GM23338 (cell line): ENCODE results near the gene FGD4. TPM values are rescaled to one million over a fixed set of nuclear protein-coding genes. Genes with fewer than 3 reads are reported as not detected.

Experiments used
- ATAC-seq: fragments of 200-7000 bp; cut with Tn5 transposase; 3 replicates; pipeline ENCODE4 v1.9.1; 2020
- DNase-seq: peaks from one replicate; pipeline ENCODE4 v3.0.0-alpha.2; 2015; ENCODE audit warnings: low spot score
- H2AFZ ChIP-seq: fragments of 200-600 bp; sonication (generic); 2 replicates; pipeline ENCODE4 v1.8.0; 2016; ENCODE audit warnings: antibody characterized with exemption, mild to moderate bottlenecking, moderate library complexity
- H3F3A ChIP-seq: fragments of 200-600 bp; sonication (generic); replicated peaks from 2 replicates; pipeline ENCODE4 v1.8.0; 2017; ENCODE audit warnings: antibody characterized with exemption, mixed run types, low read depth
- H3K27ac ChIP-seq: fragments of 200-600 bp; sonication (generic); 2 replicates; pipeline ENCODE4 v1.6.1; 2016; ENCODE audit warnings: low read depth
- H3K27me3 ChIP-seq: fragments of 200-600 bp; sonication (generic); 2 replicates; pipeline ENCODE4 v1.8.0; 2016; ENCODE audit warnings: mild to moderate bottlenecking, mixed run types, moderate library complexity; ENCODE audit not compliant: insufficient read depth
- H3K36me3 ChIP-seq: fragments of 200-600 bp; sonication (generic); 2 replicates; pipeline ENCODE4 v1.8.0; 2016; ENCODE audit warnings: mild to moderate bottlenecking; ENCODE audit not compliant: insufficient read depth
- H3K4me1 ChIP-seq: fragments of 200-600 bp; sonication (generic); 2 replicates; pipeline ENCODE4 v1.8.0; 2016; ENCODE audit warnings: mild to moderate bottlenecking, moderate library complexity; ENCODE audit not compliant: insufficient read depth
- H3K4me2 ChIP-seq: fragments of 200-600 bp; sonication (generic); 2 replicates; pipeline ENCODE4 v1.7.1; 2017; ENCODE audit warnings: mixed run types
- H3K4me3 ChIP-seq: fragments of 200-600 bp; sonication (generic); 2 replicates; pipeline ENCODE4 v1.6.1; 2016; ENCODE audit warnings: mixed run types
- H3K79me2 ChIP-seq: fragments of 200-600 bp; sonication (generic); replicated peaks from 2 replicates; pipeline ENCODE4 v1.8.0; 2017; ENCODE audit warnings: mild to moderate bottlenecking; ENCODE audit not compliant: insufficient read depth
- H3K9me2 ChIP-seq: fragments of 200-600 bp; sonication (generic); 2 replicates; pipeline ENCODE4 v1.8.0; 2017; ENCODE audit not compliant: insufficient read depth
- H4K20me1 ChIP-seq: fragments of 200-600 bp; sonication (generic); replicated peaks from 2 replicates; pipeline ENCODE4 v1.8.0; 2017; ENCODE audit warnings: mild to moderate bottlenecking; ENCODE audit not compliant: insufficient read depth
- H3K27ac Mint-ChIP-seq: 2 replicates; pipeline ENCODE4 v1.8.0; 2020; ENCODE audit warnings: inconsistent platforms, mild to moderate bottlenecking, moderate library complexity, mixed read lengths
- H3K27me3 Mint-ChIP-seq: 3 replicates; pipeline ENCODE4 v1.8.0; 2022; ENCODE audit warnings: low read depth, mild to moderate bottlenecking, moderate library complexity, mixed read lengths, inconsistent platforms; ENCODE audit not compliant: insufficient read depth, poor library complexity
- H3K36me3 Mint-ChIP-seq: 3 replicates; pipeline ENCODE4 v1.8.0; 2021; ENCODE audit warnings: low read depth, mild to moderate bottlenecking, inconsistent platforms, moderate library complexity, mixed read lengths
- H3K4me1 Mint-ChIP-seq: 3 replicates; pipeline ENCODE4 v1.8.0; 2020; ENCODE audit warnings: mild to moderate bottlenecking, inconsistent platforms, mixed read lengths
- H3K4me3 Mint-ChIP-seq: 3 replicates; pipeline ENCODE4 v1.8.0; 2021; ENCODE audit warnings: moderate library complexity, mild to moderate bottlenecking, inconsistent platforms, mixed read lengths
- H3K9me3 Mint-ChIP-seq: 3 replicates; pipeline ENCODE4 v1.8.0; 2020; ENCODE audit warnings: moderate library complexity, mild to moderate bottlenecking, inconsistent platforms, mixed read lengths
- CREB1 ChIP-seq: fragments of 250-450 bp; sonication (Bioruptor Pico); IDR thresholded peaks from 2 replicates; pipeline ENCODE4 v1.5.0; 2020; ENCODE audit warnings: low read depth, mild to moderate bottlenecking, moderate library complexity
- CTCF ChIP-seq, 2 experiments: fragments of 200-600 bp in 1 of 2; sonication (generic) in 1 of 2; conservative IDR thresholded peaks; 2 replicates each; pipeline versions ENCODE4 v1.5.1 to v1.6.1; 2016 to 2017; ENCODE audit warnings: antibody characterized with exemption in 2 of 2, low read depth in 2 of 2, mild to moderate bottlenecking in 2 of 2, moderate library complexity in 1 of 2
- ETS1 ChIP-seq: IDR thresholded peaks from 2 replicates; pipeline ENCODE4 v1.6.1; 2016; ENCODE audit warnings: antibody characterized with exemption
- EZH2 ChIP-seq: fragments of 200-600 bp; sonication (generic); IDR thresholded peaks from one replicate; pipeline ENCODE4 v1.8.0; 2017; ENCODE audit warnings: antibody characterized with exemption, mild to moderate bottlenecking, low read depth; ENCODE audit not compliant: unreplicated experiment
- EZH2phosphoT487 ChIP-seq: fragments of 200-600 bp; sonication (generic); IDR thresholded peaks from one replicate; pipeline ENCODE4 v1.8.1; 2018; ENCODE audit warnings: antibody characterized with exemption; ENCODE audit not compliant: unreplicated experiment
- JUNB ChIP-seq: IDR thresholded peaks from one replicate; pipeline ENCODE4 v1.6.1; 2016; ENCODE audit warnings: antibody characterized with exemption; ENCODE audit not compliant: unreplicated experiment
- POLR2AphosphoS5 ChIP-seq: IDR thresholded peaks from 2 replicates; pipeline ENCODE4 v1.6.1; 2016; ENCODE audit warnings: antibody characterized with exemption, low read depth
- REST ChIP-seq: IDR thresholded peaks from one replicate; pipeline ENCODE4 v1.6.1; 2018; ENCODE audit warnings: antibody characterized with exemption; ENCODE audit not compliant: unreplicated experiment
- STAT1 ChIP-seq: IDR thresholded peaks from one replicate; pipeline ENCODE4 v1.6.1; 2016; ENCODE audit warnings: antibody characterized with exemption; ENCODE audit not compliant: unreplicated experiment
- ZNF114 ChIP-seq: fragments of 250-450 bp; sonication (Bioruptor Pico); IDR thresholded peaks from 2 replicates; pipeline ENCODE4 v1.5.0; 2020; ENCODE audit warnings: mild to moderate bottlenecking, moderate library complexity
- ZNF331 ChIP-seq: fragments of 250-450 bp; sonication (Bioruptor Pico); IDR thresholded peaks from 2 replicates; pipeline ENCODE4 v1.5.0; 2020; ENCODE audit warnings: low read depth, mild to moderate bottlenecking, moderate library complexity
- polyA plus RNA-seq: library from polyadenylated mRNA; unstranded; fragments of >200 nt; fragmentation: Nextera tagmentation; extraction: Ambion mirVana; gene quantifications from 2 replicates; pipeline ENCODE4 v1.2.1, GENCODE V29; 2016
- total RNA-seq: library from RNA; depleted of rRNA; stranded (reverse); fragments of >200 nt; shearing (Covaris generic); gene quantifications from 2 replicates; pipeline ENCODE4 v1.2.3, GENCODE V29; 2014

The FGD4 gene
- total and polyA plus RNA-seq, 2 experiments from 2014 or later: 24.3 to 54.3 TPM

GRCh38 chr12:32551058-32551457 lies 151.7 kb downstream of the FGD4 start:
- H3F3A ChIP-seq: 0 out of 2 replicates have a peak, but pooled peaks cover 4% of the 10 kb centered on the region
- H3K4me1 ChIP-seq: peaks cover 30% of the 10 kb centered on the region
- DNase-seq: no peak
- no peaks in the 10 kb centered on the region for H3K27me3 ChIP-seq
- TF ChIP-seq JUNB: no peak
- TF ChIP-seq CTCF (conservative IDR thresholded peaks at IDR 0.05; ENCODE audit: low read depth in 2 of 2): no peak
- TF ChIP-seq EZH2: no peak
- no peak for TF ChIP-seq ETS1
- no peak for TF ChIP-seq REST
- no peak for TF ChIP-seq EZH2phosphoT487
- Mint-ChIP-seq H3K27me3 (peaks cover 3% of the 10 kb centered on the region), H3K4me3 (no peak overlapping the region), H3K27ac (no peak overlapping the region), H3K4me1 (peaks cover 30% of the 10 kb centered on the region), H3K9me3 (no peaks in the 10 kb centered on the region), H3K36me3 (peaks cover 3% of the 10 kb centered on the region; the same call in 2 of the 3 replicates)
- peaks cover 98% of the 10 kb centered on the region for H3K79me2 ChIP-seq
- no peak overlapping the region for H2AFZ ChIP-seq
- H3K36me3 ChIP-seq: no peaks in the 10 kb centered on the region
- no peak overlapping the region for H3K27ac ChIP-seq
- H3K9me2 ChIP-seq: no peaks in the 10 kb centered on the region
- peaks cover 20% of the 10 kb centered on the region for H4K20me1 ChIP-seq
- H3K4me3 ChIP-seq: no peak overlapping the region
- no peak; the same call in 2 of the 3 replicates for ATAC-seq
- H3K4me2 ChIP-seq: no peak overlapping the region

GRCh38 chr12:32558903-32559302 lies 159.5 kb downstream of the FGD4 start:
- peaks cover 28% of the 10 kb centered on the region for H3K4me1 ChIP-seq
- peaks cover 3% of the 10 kb centered on the region for H3K27me3 Mint-ChIP-seq
- H4K20me1 ChIP-seq: peaks cover 3% of the 10 kb centered on the region
- H3F3A ChIP-seq: no peaks in the 10 kb centered on the region
- H3K9me2 ChIP-seq: no peaks in the 10 kb centered on the region
- no peak overlapping the region for H3K4me3 Mint-ChIP-seq
- no peak for ATAC-seq
- peak overlapping the region; percentile 15; the same call in 1 of the 2 replicates for H3K27ac ChIP-seq
- H3K79me2 ChIP-seq: peaks cover 84% of the 10 kb centered on the region
- no peak overlapping the region for H2AFZ ChIP-seq
- H3K4me3 ChIP-seq: no peak overlapping the region
- peaks cover 14% of the 10 kb centered on the region for H3K9me3 Mint-ChIP-seq
- H3K27ac Mint-ChIP-seq: no peak overlapping the region
- H3K4me1 Mint-ChIP-seq: peaks cover 24% of the 10 kb centered on the region
- H3K36me3 ChIP-seq: no peaks in the 10 kb centered on the region
- H3K27me3 ChIP-seq: no peaks in the 10 kb centered on the region
- DNase-seq: no peak
- peaks cover 25% of the 10 kb centered on the region for H3K36me3 Mint-ChIP-seq
- H3K4me2 ChIP-seq: no peak overlapping the region
- no peak for TF ChIP-seq STAT1
- no peak for TF ChIP-seq CREB1
- TF ChIP-seq ETS1: no peak
- TF ChIP-seq EZH2: no peak
- TF ChIP-seq ZNF114 (CRISPR knock-in tag): no peak
- no peak for TF ChIP-seq EZH2phosphoT487
- TF ChIP-seq ZNF331 (CRISPR knock-in tag): no peak
- no peak for TF ChIP-seq POLR2AphosphoS5
- TF ChIP-seq REST: no peak
